Dermis microvascular lymphatic vessel endothelial cell (primary cell): Measurements from ENCODE around the gene CCNB1IP1. TPM values are rescaled to one million over a fixed set of nuclear protein-coding genes. Genes with fewer than 3 reads are reported as not detected.

ENCODE experiments used
- total RNA-seq: library from RNA; depleted of rRNA; stranded (reverse); fragments of >200 nt; gene quantifications from 2 replicates; pipeline ENCODE4 v1.2.1, GENCODE V29; 2014

CCNB1IP1 gene
- total RNA-seq, 1 donor from 2014 or later: 39.7 TPM

Other genes with a start within 250 kb of the CCNB1IP1 start
- not detected in 2 replicates for gene OR4K17, start 222.5 kb downstream of the CCNB1IP1 start, total RNA-seq
- gene OR4N5, start 194.5 kb downstream of the CCNB1IP1 start, total RNA-seq: not detected in 2 replicates
- not detected in 2 replicates for gene OR11G2, start 142.4 kb downstream of the CCNB1IP1 start, total RNA-seq
- gene OR11H6, start 109.6 kb downstream of the CCNB1IP1 start, total RNA-seq: not detected in 2 replicates
- gene OR11H7, start 104.3 kb downstream of the CCNB1IP1 start, total RNA-seq: not detected in 2 replicates
- gene OR11H4, start 94.0 kb downstream of the CCNB1IP1 start, total RNA-seq: not detected in 2 replicates
- gene TTC5, start 27.3 kb downstream of the CCNB1IP1 start, total RNA-seq: 14.4 and 15.8 TPM in 2 replicates
- 5.3 and 6.3 TPM in 2 replicates for gene PARP2, start 10.4 kb upstream of the CCNB1IP1 start, total RNA-seq
- gene TEP1, start 80.2 kb upstream of the CCNB1IP1 start, total RNA-seq: 19.8 and 36.0 TPM in 2 replicates
- under 0.01 and 0.13 TPM in 2 replicates for gene KLHL33, start 102.9 kb upstream of the CCNB1IP1 start, total RNA-seq
- gene OSGEP, start 121.5 kb upstream of the CCNB1IP1 start, total RNA-seq: 54.9 and 70.4 TPM in 2 replicates
- gene APEX1, start 121.9 kb upstream of the CCNB1IP1 start, total RNA-seq: 65.7 and 75.1 TPM in 2 replicates
- gene PIP4P1, start 128.2 kb upstream of the CCNB1IP1 start, total RNA-seq: 22.1 and 28.6 TPM in 2 replicates
- 222 and 264 TPM in 2 replicates for gene PNP, start 136.1 kb upstream of the CCNB1IP1 start, total RNA-seq
- gene RNASE10, start 172.3 kb upstream of the CCNB1IP1 start, total RNA-seq: not detected in 2 replicates
- not detected in 2 replicates for gene RNASE9, start 227.8 kb upstream of the CCNB1IP1 start, total RNA-seq